Right atrium auricular region (tissue), 2 donors: Measurements from ENCODE around the gene RPL38. TPM values are rescaled to one million over a fixed set of nuclear protein-coding genes. Genes with fewer than 3 reads are reported as not detected.

Source experiments
- DNase-seq: peaks from one replicate; pipeline ENCODE4 v3.0.0-alpha.2; 2019; ENCODE audit warnings: low spot score
- H3K27ac ChIP-seq, 2 donors: fragments of 200-600 bp; sonication (generic); 1 replicate in 1 of 2; 2 replicates in 1 of 2; pipeline ENCODE4 v1.5.1; 2016 to 2019
- H3K27me3 ChIP-seq, 2 donors: fragments of 200-600 bp; sonication (generic); one replicate each; pipeline versions ENCODE4 v1.5.1 to v1.6.0; 2017 to 2019
- H3K36me3 ChIP-seq: fragments of 200-600 bp; sonication (generic); one replicate; pipeline ENCODE4 v1.5.1; 2016
- H3K4me1 ChIP-seq, 2 donors: fragments of 200-600 bp; sonication (generic); one replicate each; pipeline versions ENCODE4 v1.5.1 to v1.6.0; 2017 to 2019
- H3K4me3 ChIP-seq, 2 donors: fragments of 200-600 bp; sonication (generic); 1 replicate in 1 of 2; 2 replicates in 1 of 2; pipeline ENCODE4 v1.5.1; 2017 to 2019; ENCODE audit warnings: mild to moderate bottlenecking in 1 of 2, moderate library complexity in 1 of 2
- H3K9me3 ChIP-seq, 2 donors: fragments of 200-600 bp; sonication (generic); one replicate each; pipeline ENCODE4 v1.5.1; 2019
- CTCF ChIP-seq, 2 donors: fragments of 200-600 bp; sonication (generic); IDR thresholded peaks; one replicate each; pipeline ENCODE4 v1.5.1; 2019; ENCODE audit warnings: antibody characterized with exemption in 2 of 2
- total RNA-seq, 2 donors: library from RNA; depleted of rRNA; stranded (reverse); fragments of >200 nt; gene quantifications; one replicate each; pipeline ENCODE4 v1.1.0, GENCODE V29; 2016

Gene RPL38
- total RNA-seq, 2 donors from 2014 or later = 212 to 310 TPM

GRCh38 chr17:74212913-74213791 is 9.7 kb downstream of the RPL38 start, which contains the start of gene TTYH2:
Gene TTYH2, plus strand, starts transcription at chr17:74213571. Its CDS starts 17 bp downstream, at chr17:74213588.
- peaks cover 0 to 74% of the 10 kb centered on the region in 2 donors for H3K4me1 ChIP-seq
- TF ChIP-seq CTCF (IDR thresholded peaks at IDR 0.05) = peak; percentile 12 to 37

GRCh38 chr17:74213861-74214391 is 10.4 kb downstream of the RPL38 start:
- TF ChIP-seq CTCF (IDR thresholded peaks at IDR 0.05) = no peak
- peaks cover 0 to 74% of the 10 kb centered on the region in 2 donors for H3K4me1 ChIP-seq
- peak overlapping the region; percentile 54 to 61 for H3K4me3 ChIP-seq
- no peak for DNase-seq
- no peaks in the 10 kb centered on the region for H3K27me3 ChIP-seq
- H3K9me3 ChIP-seq = no peaks in the 10 kb centered on the region
- peaks cover 14% of the 10 kb centered on the region for H3K36me3 ChIP-seq
- H3K27ac ChIP-seq = peak overlapping the region; percentile 85 to 88

More at GRCh38 chr17:74212913-74213791, 9.7 kb downstream of the RPL38 start, which contains the start of gene TTYH2:
- Histone ChIP-seq H3K36me3 (peaks cover 21% of the 10 kb centered on the region), H3K9me3 (no peaks in the 10 kb centered on the region), H3K4me3 (peak within 1 kb of the TSS; percentile 54 to 61), H3K27ac (peak within 1 kb of the TSS; percentile 85 to 88), H3K27me3 (no peaks in the 10 kb centered on the region)
- peak; percentile 91 for DNase-seq

GRCh38 chr17:74214484-74215341 is 11.2 kb downstream of the RPL38 start:
- H3K4me1 ChIP-seq = peaks cover 0 to 74% of the 10 kb centered on the region in 2 donors

GRCh38 chr17:74215342-74215727 is 11.9 kb downstream of the RPL38 start:
- Histone ChIP-seq H3K9me3 (no peaks in the 10 kb centered on the region), H3K36me3 (no peaks in the 10 kb centered on the region), H3K4me1 (peaks cover 0 to 69% of the 10 kb centered on the region in 2 donors), H3K27ac (peak overlapping the region; percentile 85 to 88), H3K27me3 (no peaks in the 10 kb centered on the region), H3K4me3 (peak overlapping the region; percentile 54 to 61)
- no peak for TF ChIP-seq CTCF (IDR thresholded peaks at IDR 0.05)
- DNase-seq = peak; percentile 72

More at GRCh38 chr17:74214484-74215341, 11.2 kb downstream of the RPL38 start:
- Histone ChIP-seq H3K4me3 (peak overlapping the region; percentile 54 to 61), H3K9me3 (no peaks in the 10 kb centered on the region), H3K27ac (peak overlapping the region; percentile 85 to 88), H3K36me3 (peaks cover 6% of the 10 kb centered on the region), H3K27me3 (no peaks in the 10 kb centered on the region)
- no peak for TF ChIP-seq CTCF (IDR thresholded peaks at IDR 0.05)
- DNase-seq = no peak

- H3K4me1 ChIP-seq = peaks cover 0 to 57% of the 10 kb centered on the region in 2 donors
Observed at GRCh38 chr17:74216505-74216904, 13.0 kb downstream of the RPL38 start.

More at GRCh38 chr17:74216505-74216904, 13.0 kb downstream of the RPL38 start:
- no peaks in the 10 kb centered on the region for H3K9me3 ChIP-seq
- H3K36me3 ChIP-seq = no peaks in the 10 kb centered on the region
- peak overlapping the region in 1 of 2 donors; percentile 85 for H3K27ac ChIP-seq
- TF ChIP-seq CTCF (IDR thresholded peaks at IDR 0.05) = no peak
- DNase-seq = no peak
- H3K4me3 ChIP-seq = no peak overlapping the region
- no peaks in the 10 kb centered on the region for H3K27me3 ChIP-seq
